Measurements from ENCODE around the gene PCP4L1. TPM values are rescaled to one million over a fixed set of nuclear protein-coding genes. Genes with fewer than 3 reads are reported as not detected.

The PCP4L1 gene
- polyA plus RNA-seq, 2 of the 4 experiments (the other 2 are of a cell fraction), result not detected

DNA sequence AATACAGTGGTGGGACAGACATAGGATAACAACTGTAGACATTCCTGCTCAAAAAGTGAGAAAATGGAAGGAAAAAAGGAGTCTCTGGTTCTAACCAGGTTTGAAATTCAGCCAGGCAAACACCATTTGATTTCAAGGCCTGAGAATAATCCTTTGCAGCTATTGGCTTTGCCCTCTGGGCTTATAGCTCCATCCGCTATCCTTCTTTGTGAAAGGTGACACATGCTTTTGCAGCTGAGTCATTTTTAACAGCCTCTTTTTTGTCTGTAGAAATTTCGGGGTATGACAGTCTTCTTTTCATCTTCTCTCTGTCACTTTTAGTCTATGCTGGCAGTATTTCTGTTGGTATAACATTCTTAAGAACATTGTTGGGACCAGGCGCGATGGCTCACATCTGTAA, 71.8 kb downstream of the PCP4L1 start:
- no peak for DNase-seq (ENCODE audit: low read depth in 1 of 2, low spot score in 1 of 2)

DNA sequence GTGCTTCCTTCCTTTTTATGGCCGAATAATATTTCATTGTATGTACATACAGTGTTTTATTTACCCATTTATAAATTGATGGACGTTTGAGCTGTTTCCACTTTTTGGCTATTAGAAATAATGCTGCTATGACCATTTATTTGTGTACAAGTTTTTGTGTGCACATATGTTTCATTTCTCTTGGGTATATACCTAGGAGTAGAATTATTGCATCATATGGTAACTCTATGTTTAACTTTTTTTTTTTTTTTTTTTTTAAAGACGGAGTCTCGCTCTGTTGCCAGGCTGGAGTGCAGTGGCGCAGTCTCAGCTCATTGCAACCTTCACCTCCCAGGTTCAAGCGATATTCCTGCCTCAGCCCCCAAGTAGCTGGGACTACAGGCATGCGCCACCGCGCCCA, 74.6 kb downstream of the PCP4L1 start:
- FAIRE-seq (no peak), DNase-seq (ENCODE audit: low read depth in 1 of 2, low spot score in 1 of 2) (no peak), ATAC-seq (no peak)
- POLR2A ChIA-PET, result no interaction called here
- 91% methylated on average over 9 of the region's 9 CpGs for WGBS (ENCODE audit: missing lambda C conversion rate)
- Histone ChIP-seq H3K27ac (no peak overlapping the region), H3K4me1 (no peaks in the 10 kb centered on the region), H3K9me3 (no peaks in the 10 kb centered on the region), H3K4me2 (no peak overlapping the region), H3K4me3 (no peak overlapping the region)
- CTCF ChIA-PET, result interaction anchor here (0.6 to 3.2 kb wide), 6 partner anchors 19 to 463 kb away, joined by 3 to 14 read pairs (median 3); partner anchors contain the start of gene SDHC
- TF ChIP-seq, protein P1, sequence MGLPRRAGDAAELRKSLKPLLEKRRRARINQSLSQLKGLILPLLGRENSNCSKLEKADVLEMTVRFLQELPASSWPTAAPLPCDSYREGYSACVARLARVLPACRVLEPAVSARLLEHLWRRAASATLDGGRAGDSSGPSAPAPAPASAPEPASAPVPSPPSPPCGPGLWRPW (IDR thresholded peaks at IDR 0.05), result no peak
- TF ChIP-seq HEYL (CRISPR knock-in tag; IDR thresholded peaks at IDR 0.05), result no peak
- no peak for TF ChIP-seq CTCF (IDR thresholded peaks at IDR 0.05)
- TF ChIP-seq RCOR1 (IDR thresholded peaks at IDR 0.05; ENCODE audit: low read depth, low read length), result no peak
- no peak for TF ChIP-seq NR3C1 (IDR thresholded peaks at IDR 0.05)
- no peak for TF ChIP-seq PBX3 (IDR thresholded peaks at IDR 0.05)
- no peak for TF ChIP-seq BHLHE40 (IDR thresholded peaks at IDR 0.05; ENCODE audit: low read depth, low read length)
- TF ChIP-seq TP53 (CRISPR knock-in tag; IDR thresholded peaks at IDR 0.05), result no peak
- no peak for TF ChIP-seq KDM1A (IDR thresholded peaks at IDR 0.05; ENCODE audit: low read depth)
- TF ChIP-seq EHF (CRISPR knock-in tag; IDR thresholded peaks at IDR 0.05), result no peak
- TF ChIP-seq HOXB5 (CRISPR knock-in tag; IDR thresholded peaks at IDR 0.05), result no peak
- no peak for TF ChIP-seq HDAC2 (IDR thresholded peaks at IDR 0.05)
- TF ChIP-seq, protein P2, sequence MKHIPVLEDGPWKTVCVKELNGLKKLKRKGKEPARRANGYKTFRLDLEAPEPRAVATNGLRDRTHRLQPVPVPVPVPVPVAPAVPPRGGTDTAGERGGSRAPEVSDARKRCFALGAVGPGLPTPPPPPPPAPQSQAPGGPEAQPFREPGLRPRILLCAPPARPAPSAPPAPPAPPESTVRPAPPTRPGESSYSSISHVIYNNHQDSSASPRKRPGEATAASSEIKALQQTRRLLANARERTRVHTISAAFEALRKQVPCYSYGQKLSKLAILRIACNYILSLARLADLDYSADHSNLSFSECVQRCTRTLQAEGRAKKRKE (CRISPR knock-in tag; IDR thresholded peaks at IDR 0.05; ENCODE audit: low read depth), result no peak
- no peak for TF ChIP-seq KDM5A (IDR thresholded peaks at IDR 0.05)

More for the DNA sequence above, 71.8 kb downstream of the PCP4L1 start:
- no peak overlapping the region for H3K4me2 ChIP-seq
- H3K27ac ChIP-seq, result no peak overlapping the region
- FAIRE-seq, result no peak
- ChIA-PET POLR2A (no interaction called here), CTCF (interaction anchor here (1.1 to 1.9 kb wide), 2 partner anchors 8 to 11 kb away, joined by 4 read pairs; no protein-coding TSS in a partner anchor)
- WGBS (ENCODE audit: missing lambda C conversion rate), result 90% methylated on average over 4 of the region's 4 CpGs
- ATAC-seq, result no peak
- TF ChIP-seq CBX8 (IDR thresholded peaks at IDR 0.05) (no peak), HDAC2 (IDR thresholded peaks at IDR 0.05) (no peak), FOSB (CRISPR knock-in tag; IDR thresholded peaks at IDR 0.05) (no peak), RAD21 (conservative IDR thresholded peaks at IDR 0.05 in 1 of 2, IDR thresholded peaks at IDR 0.05 in 1 of 2) (no peak), RCOR1 (IDR thresholded peaks at IDR 0.05; ENCODE audit: low read depth, low read length) (no peak), SREBF2 (IDR thresholded peaks at IDR 0.05) (no peak), CHD4 (IDR thresholded peaks at IDR 0.05; ENCODE audit: borderline replicate concordance) (no peak), CTCF (IDR thresholded peaks at IDR 0.05) (no peak), NFE2L2 (conservative IDR thresholded peaks at IDR 0.05; ENCODE audit: low read length) (no peak), NPAS2 (CRISPR knock-in tag; IDR thresholded peaks at IDR 0.05; ENCODE audit: borderline replicate concordance) (no peak), HOXB5 (CRISPR knock-in tag; IDR thresholded peaks at IDR 0.05) (no peak), PHF8 (IDR thresholded peaks at IDR 0.05; ENCODE audit: borderline replicate concordance, low read depth) (no peak), ESRRA (IDR thresholded peaks at IDR 0.05; ENCODE audit: borderline replicate concordance, low read length) (no peak), CEBPB (IDR thresholded peaks at IDR 0.05) (no peak), HOXB13 (CRISPR knock-in tag; IDR thresholded peaks at IDR 0.05; ENCODE audit: low read depth) (no peak)
- TF ChIP-seq, protein P3, sequence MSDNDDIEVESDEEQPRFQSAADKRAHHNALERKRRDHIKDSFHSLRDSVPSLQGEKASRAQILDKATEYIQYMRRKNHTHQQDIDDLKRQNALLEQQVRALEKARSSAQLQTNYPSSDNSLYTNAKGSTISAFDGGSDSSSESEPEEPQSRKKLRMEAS (IDR thresholded peaks at IDR 0.05), result no peak
- TF ChIP-seq, protein P4, sequence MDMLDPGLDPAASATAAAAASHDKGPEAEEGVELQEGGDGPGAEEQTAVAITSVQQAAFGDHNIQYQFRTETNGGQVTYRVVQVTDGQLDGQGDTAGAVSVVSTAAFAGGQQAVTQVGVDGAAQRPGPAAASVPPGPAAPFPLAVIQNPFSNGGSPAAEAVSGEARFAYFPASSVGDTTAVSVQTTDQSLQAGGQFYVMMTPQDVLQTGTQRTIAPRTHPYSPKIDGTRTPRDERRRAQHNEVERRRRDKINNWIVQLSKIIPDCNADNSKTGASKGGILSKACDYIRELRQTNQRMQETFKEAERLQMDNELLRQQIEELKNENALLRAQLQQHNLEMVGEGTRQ (IDR thresholded peaks at IDR 0.05), result no peak
- H3K4me3 ChIP-seq, result no peak overlapping the region
- H3K4me1 ChIP-seq, result no peaks in the 10 kb centered on the region
- H3K9me3 ChIP-seq, result no peaks in the 10 kb centered on the region

Data from A549 (cell line).